Measurements from ENCODE around the gene FYN. TPM values are rescaled to one million over a fixed set of nuclear protein-coding genes. Genes with fewer than 3 reads are reported as not detected.

Gene FYN
- total and polyA plus RNA-seq, 9 of the 15 experiments (the other 6 are each of a cell fraction or from before 2014, with no cell fraction given), result 2.9 to 22.1 (median 11.4) TPM

DNA sequence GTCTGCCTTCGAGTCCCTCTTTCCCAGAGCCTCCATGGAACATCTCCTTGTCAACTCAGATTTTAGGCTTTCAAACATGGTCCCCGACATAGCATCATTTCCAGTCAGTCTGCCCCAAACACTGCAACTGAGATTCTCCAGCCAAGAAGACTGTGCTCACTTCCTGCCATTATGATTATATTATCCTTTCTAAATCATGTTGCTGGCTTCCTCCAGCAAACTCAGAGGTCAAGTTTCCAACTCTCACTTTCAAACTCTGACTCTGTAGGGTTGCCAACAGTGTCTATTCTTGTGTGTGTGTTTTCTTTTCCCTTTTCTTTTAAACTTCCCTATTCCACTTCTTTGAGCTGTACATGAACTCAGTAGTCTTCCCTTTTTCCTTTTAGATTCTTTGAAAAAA is 206.4 kb downstream of the FYN start:
- POLR2A ChIA-PET, result no interaction called here
- no peak overlapping the region for H2AFZ ChIP-seq (ENCODE audit: low read depth, low read length)
- FAIRE-seq, result no peak
- no peak for DNase-seq (ENCODE audit: extremely low read depth in 1 of 4, low spot score in 3 of 4)
- peaks cover 12 to 38% of the 10 kb centered on the region in 2 experiments; a peak in 3 of 5 replicates for H3K27me3 ChIP-seq (ENCODE audit: control insufficient read depth in 2 of 2, insufficient read depth in 2 of 2, low read length in 2 of 2)
- H3K9me3 ChIP-seq (replicated peaks; ENCODE audit: control insufficient read depth, insufficient read depth, low read depth, low read length), result no peaks in the 10 kb centered on the region
- H3K4me3 ChIP-seq, result no peak overlapping the region
- no peaks in the 10 kb centered on the region for H3K9me1 ChIP-seq (ENCODE audit: control insufficient read depth, insufficient read depth, low read length)
- H3K36me3 ChIP-seq (ENCODE audit: control insufficient read depth, insufficient read depth, low read length), result no peaks in the 10 kb centered on the region
- in situ Hi-C loops (cut with MboI) (no loop called here), intact Hi-C loops (cut with micrococcal nuclease) (no loop called here)
- ATAC-seq, result no peak
- H3K79me2 ChIP-seq (ENCODE audit: control insufficient read depth, insufficient read depth, low read length), result no peaks in the 10 kb centered on the region
- H3K4me1 ChIP-seq (replicated peaks in 1 of 2; ENCODE audit: control insufficient read depth in 2 of 2, insufficient read depth in 2 of 2, low read length in 2 of 2), result peaks cover 7 to 14% of the 10 kb centered on the region in 2 experiments
- WGBS (ENCODE audit: insufficient coverage, low coverage, missing lambda C conversion rate), result 17% methylated on average over 1 of the region's 2 CpGs
- CTCF ChIA-PET (ENCODE audit: low intra/inter-chr PET ratio), result no interaction called here
- no peak overlapping the region for H3K27ac ChIP-seq (ENCODE audit: extremely low read depth, low read depth, low read length)
- no TSS peak for BruUV-seq (replicated peaks)
- H3K4me2 ChIP-seq (ENCODE audit: insufficient read depth, low read length), result no peak overlapping the region
- TF ChIP-seq FOXJ2 (tag; IDR thresholded peaks at IDR 0.05) (no peak), KDM2B (CRISPR knock-in tag; IDR thresholded peaks at IDR 0.05) (no peak), ZNF175 (CRISPR knock-in tag; IDR thresholded peaks at IDR 0.05; ENCODE audit: low read depth) (no peak), SRSF1 (IDR thresholded peaks at IDR 0.05; ENCODE audit: low read depth, low read length) (no peak)
- TF ChIP-seq, protein P1, sequence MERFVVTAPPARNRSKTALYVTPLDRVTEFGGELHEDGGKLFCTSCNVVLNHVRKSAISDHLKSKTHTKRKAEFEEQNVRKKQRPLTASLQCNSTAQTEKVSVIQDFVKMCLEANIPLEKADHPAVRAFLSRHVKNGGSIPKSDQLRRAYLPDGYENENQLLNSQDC (CRISPR knock-in tag; IDR thresholded peaks at IDR 0.05), result no peak
- H4K20me1 ChIP-seq (replicated peaks; ENCODE audit: control insufficient read depth, insufficient read depth, low read length), result no peaks in the 10 kb centered on the region
- no peak overlapping the region for H3K9ac ChIP-seq (ENCODE audit: insufficient read depth in 1 of 2, low read depth in 2 of 2, low read length in 2 of 2)

GRCh38 chr6:111664565-111665030 is 208.7 kb downstream of the FYN start:
- Histone ChIP-seq H3K79me2 (ENCODE audit: control insufficient read depth, insufficient read depth, low read length) (no peaks in the 10 kb centered on the region), H3K4me3 (no peak overlapping the region), H3K9me1 (ENCODE audit: control insufficient read depth, insufficient read depth, low read length) (no peaks in the 10 kb centered on the region), H3K9me3 (replicated peaks; ENCODE audit: control insufficient read depth, insufficient read depth, low read depth, low read length) (no peaks in the 10 kb centered on the region), H3K36me3 (ENCODE audit: control insufficient read depth, insufficient read depth, low read length) (no peaks in the 10 kb centered on the region), H3K9ac (ENCODE audit: insufficient read depth in 1 of 2, low read depth in 2 of 2, low read length in 2 of 2) (no peak overlapping the region), H2AFZ (ENCODE audit: low read depth, low read length) (no peak overlapping the region), H3K27me3 (ENCODE audit: control insufficient read depth in 2 of 2, insufficient read depth in 2 of 2, low read length in 2 of 2) (peaks cover 9 to 37% of the 10 kb centered on the region in 2 experiments; a peak in 3 of 5 replicates), H3K4me2 (ENCODE audit: insufficient read depth, low read length) (no peak overlapping the region), H3K4me1 (replicated peaks in 1 of 2; ENCODE audit: control insufficient read depth in 2 of 2, insufficient read depth in 2 of 2, low read length in 2 of 2) (peaks cover 13 to 14% of the 10 kb centered on the region in 2 experiments), H3K27ac (ENCODE audit: extremely low read depth, low read depth, low read length) (no peak overlapping the region), H4K20me1 (replicated peaks; ENCODE audit: control insufficient read depth, insufficient read depth, low read length) (no peaks in the 10 kb centered on the region)
- no TSS peak for BruUV-seq (replicated peaks)
- FAIRE-seq, result no peak
- ChIA-PET POLR2A (no interaction called here), CTCF (ENCODE audit: low intra/inter-chr PET ratio) (no interaction called here)
- DNase-seq (ENCODE audit: extremely low read depth in 1 of 4, low spot score in 3 of 4), result no peak
- WGBS (ENCODE audit: insufficient coverage, low coverage, missing lambda C conversion rate), result 37% methylated on average over 5 of the region's 7 CpGs
- in situ Hi-C loops (cut with MboI) (no loop called here), intact Hi-C loops (cut with micrococcal nuclease) (no loop called here)
- no peak for ATAC-seq
- TF ChIP-seq ZNF316 (IDR thresholded peaks at IDR 0.05) (peak; percentile 12; the same call in 1 of the 2 replicates), SNRNP70 (optimal IDR thresholded peaks at IDR 0.05; ENCODE audit: low read depth, low read length) (no peak)

Data from K562 (cell line).